Measurements from ENCODE around the gene MFAP2. TPM values are rescaled to one million over a fixed set of nuclear protein-coding genes. Genes with fewer than 3 reads are reported as not detected.

Gene MFAP2
- total RNA-seq, 1 experiment from 2014 or later = 152 TPM

GRCh38 chr1:16970132-16970910, 10.1 kb downstream of the MFAP2 start:
- H3K23ac ChIP-seq (ENCODE audit: insufficient read length, low read depth, low read length) = no peak overlapping the region
- no peak overlapping the region for H3T11ph ChIP-seq (ENCODE audit: low read length)
- H3K9ac ChIP-seq (ENCODE audit: extremely low read depth, insufficient read length, low read length) = no peak overlapping the region
- H3K27ac ChIP-seq (ENCODE audit: insufficient read length, low read depth, low read length) = no peak overlapping the region
- H2BK120ac ChIP-seq (ENCODE audit: low read depth, low read length, poor library complexity, severe bottlenecking) = no peak overlapping the region
- no peak overlapping the region for H2BK15ac ChIP-seq (ENCODE audit: low read depth, low read length)
- DNase-seq = no peak
- Mint-ChIP-seq H3K27ac (peak overlapping the region in 1 of 3 experiments; percentile 52; a peak in 2 of 7 replicates), H3K4me3 (no peak overlapping the region), H3K9me3 (no peaks in the 10 kb centered on the region), H3K27me3 (ENCODE audit: low read depth) (no peaks in the 10 kb centered on the region), H3K36me3 (ENCODE audit: insufficient read depth in 1 of 3, low read depth in 3 of 3) (peaks cover 17 to 52% (median 41%) of the 10 kb centered on the region in 3 experiments), H3K4me1 (peaks cover 12 to 24% of the 10 kb centered on the region in 2 experiments)
- no peak overlapping the region for H2BK12ac ChIP-seq (ENCODE audit: insufficient read length, low read depth, low read length)
- no peak overlapping the region for H3K18ac ChIP-seq (ENCODE audit: insufficient read length, low read depth, low read length)
- no peaks in the 10 kb centered on the region for H3K4me1 ChIP-seq (ENCODE audit: insufficient read depth, low read length)
- no CpG with 5 or more reads among the region's 28 CpGs for WGBS (ENCODE audit: extremely low coverage, insufficient read length, low lambda C conversion rate)
- H2BK5ac ChIP-seq (ENCODE audit: insufficient read length, low read length) = no peak overlapping the region
- H3K23me2 ChIP-seq (ENCODE audit: insufficient read length, low read depth, low read length, poor library complexity, severe bottlenecking) = no peaks in the 10 kb centered on the region
- no peak overlapping the region for H3K4me2 ChIP-seq (ENCODE audit: insufficient read depth, insufficient read length, low read length)
- H3K14ac ChIP-seq (ENCODE audit: insufficient read depth, low read length) = no peak overlapping the region
- H4K20me1 ChIP-seq (ENCODE audit: control insufficient read depth, insufficient read depth, insufficient read length) = no peaks in the 10 kb centered on the region
- H4K5ac ChIP-seq (ENCODE audit: insufficient read length, low read depth, low read length) = no peak overlapping the region
- no peak overlapping the region for H2AK5ac ChIP-seq (ENCODE audit: insufficient read length, low read length)
- H4K8ac ChIP-seq (replicated peaks; ENCODE audit: insufficient read length, low read depth, low read length) = no peak overlapping the region
- no peak overlapping the region for H4K91ac ChIP-seq (ENCODE audit: insufficient read length, low read depth, low read length)
- no peak overlapping the region for H3K56ac ChIP-seq (ENCODE audit: insufficient read length, low read depth, low read length)
- H3K9me3 ChIP-seq (ENCODE audit: control insufficient read depth, low read depth, low read length) = no peaks in the 10 kb centered on the region
- H3K4ac ChIP-seq (ENCODE audit: low read depth, low read length) = no peak overlapping the region
- no peak overlapping the region for H2AFZ ChIP-seq (ENCODE audit: low read length)
- no peaks in the 10 kb centered on the region for H3K79me2 ChIP-seq (ENCODE audit: insufficient read depth, low read length)
- H3K27me3 ChIP-seq (ENCODE audit: insufficient read depth, low read length) = no peaks in the 10 kb centered on the region
- H2BK20ac ChIP-seq (ENCODE audit: low read depth, low read length, poor library complexity, severe bottlenecking) = no peak overlapping the region
- H3K79me1 ChIP-seq (ENCODE audit: insufficient read depth, low read depth, low read length, poor library complexity, severe bottlenecking) = no peaks in the 10 kb centered on the region
- TF ChIP-seq CTCF (conservative IDR thresholded peaks at IDR 0.05) = no peak

All from H9 (cell line).